T-helper 1 cell treated with Interleukin-12 subunit alpha and Interleukin-12 subunit beta and Interleukin-4 antibody, amounts not matched to agents 30 μg/mL and 1 μg/mL, for 36 hours (primary cell): ENCODE data around the gene LAMB3.

Source experiments
- H3K27ac Mint-ChIP-seq: one replicate; pipeline ENCODE4 v1.8.0; 2021; ENCODE audit warnings: mild to moderate bottlenecking, mixed read lengths
- H3K27me3 Mint-ChIP-seq: one replicate; pipeline ENCODE4 v1.8.0; 2021; ENCODE audit warnings: low read depth, mixed read lengths
- H3K36me3 Mint-ChIP-seq: one replicate; pipeline ENCODE4 v1.8.0; 2021; ENCODE audit warnings: low read depth, mixed read lengths
- H3K4me1 Mint-ChIP-seq: one replicate; pipeline ENCODE4 v1.8.0; 2021; ENCODE audit warnings: low read depth, mixed read lengths
- H3K4me3 Mint-ChIP-seq: one replicate; pipeline ENCODE4 v1.8.0; 2021; ENCODE audit warnings: mild to moderate bottlenecking, moderate library complexity, mixed read lengths
- H3K9me3 Mint-ChIP-seq: one replicate; pipeline ENCODE4 v1.8.0; 2021; ENCODE audit warnings: mixed read lengths

LAMB3 gene

DNA sequence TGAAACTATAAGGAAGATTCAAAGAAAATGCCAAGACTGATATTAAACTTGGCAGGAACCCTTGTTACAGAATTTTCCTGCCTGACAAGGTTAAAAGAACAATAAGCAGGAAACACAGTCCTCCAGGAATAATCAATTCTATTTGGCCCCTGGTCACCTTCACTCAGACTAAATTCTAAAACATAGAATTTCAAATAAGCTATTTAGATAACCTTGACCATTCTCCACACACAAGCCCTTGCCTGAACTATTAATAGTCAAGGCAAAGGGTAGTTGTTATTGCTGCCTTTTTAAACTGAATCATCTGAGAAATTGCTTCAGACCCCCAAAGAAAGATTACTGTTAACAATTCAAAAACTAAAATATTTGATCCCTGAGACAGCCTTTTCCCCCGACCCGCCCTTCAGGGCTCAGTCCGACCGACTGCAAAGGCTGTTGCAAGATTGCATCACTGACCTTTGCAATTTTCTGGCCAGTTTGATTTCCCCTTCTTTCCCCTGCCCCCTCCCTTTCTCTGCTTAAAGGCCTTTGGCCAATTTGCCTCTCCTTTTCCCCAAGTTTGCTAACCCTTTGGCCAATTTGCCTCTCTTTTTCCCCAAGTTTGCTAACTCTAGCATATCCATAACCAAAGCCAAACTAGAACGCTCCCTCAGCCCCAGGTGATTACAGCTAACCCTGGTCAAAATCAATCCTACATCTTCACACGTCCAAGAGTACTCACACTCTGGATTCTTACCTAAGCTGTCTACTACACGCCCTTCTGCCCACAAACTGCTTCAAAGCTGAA is 21.6 kb upstream of the LAMB3 start:
- peaks cover 4% of the 10 kb centered on the region for H3K9me3 Mint-ChIP-seq
- H3K27ac Mint-ChIP-seq = peak overlapping the region; percentile 90
- H3K36me3 Mint-ChIP-seq = peaks cover 27% of the 10 kb centered on the region
- peaks cover 64% of the 10 kb centered on the region for H3K4me1 Mint-ChIP-seq
- H3K27me3 Mint-ChIP-seq = peaks cover 3% of the 10 kb centered on the region
- peak overlapping the region; percentile 92 for H3K4me3 Mint-ChIP-seq

DNA sequence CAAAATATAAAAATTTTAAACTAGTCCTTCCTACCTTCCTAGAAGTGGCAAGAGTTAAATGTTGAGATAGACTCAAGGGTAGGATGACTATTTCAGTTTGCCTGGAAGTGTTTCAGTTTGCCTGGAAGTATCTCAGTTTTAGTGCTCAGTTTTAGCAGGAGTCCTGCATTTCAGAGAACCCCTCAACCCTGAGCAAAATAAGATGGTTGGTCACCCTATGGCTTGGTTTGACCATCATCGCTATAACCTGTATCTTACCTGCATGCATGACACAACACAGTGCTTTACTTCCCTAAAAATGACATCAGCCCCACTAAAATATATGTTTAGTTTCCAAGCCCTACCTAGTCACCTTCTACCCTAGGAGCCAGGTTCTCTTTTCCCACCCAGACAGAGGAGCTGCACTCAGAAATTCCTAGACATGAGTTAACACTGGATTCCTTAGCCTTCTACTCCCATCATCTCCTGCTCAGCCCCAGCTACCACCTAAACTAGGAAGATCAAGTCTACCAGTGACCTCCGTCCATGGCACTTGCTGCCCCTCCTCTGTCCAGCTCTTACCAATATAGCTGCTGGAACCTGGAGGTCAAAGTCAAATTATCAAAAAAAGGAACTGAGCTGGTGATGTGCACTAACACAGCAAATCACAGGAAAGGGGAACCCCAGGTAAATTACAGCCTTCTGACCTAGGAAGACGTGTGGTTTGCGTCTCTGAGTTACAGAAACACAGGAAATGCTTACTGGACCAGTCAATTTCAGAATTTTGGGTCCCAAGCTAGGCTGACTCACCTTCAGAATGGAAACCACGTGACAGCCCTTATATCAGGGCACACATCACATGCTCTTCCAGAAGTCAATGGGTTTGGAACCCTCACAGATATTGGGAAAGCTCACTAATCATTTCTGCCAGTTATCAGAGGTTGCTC is 20.7 kb upstream of the LAMB3 start:
- H3K27ac Mint-ChIP-seq = peak overlapping the region; percentile 90
- peaks cover 3% of the 10 kb centered on the region for H3K27me3 Mint-ChIP-seq
- peaks cover 4% of the 10 kb centered on the region for H3K9me3 Mint-ChIP-seq
- H3K36me3 Mint-ChIP-seq = peaks cover 24% of the 10 kb centered on the region
- peaks cover 58% of the 10 kb centered on the region for H3K4me1 Mint-ChIP-seq
- H3K4me3 Mint-ChIP-seq = peak overlapping the region; percentile 92

DNA sequence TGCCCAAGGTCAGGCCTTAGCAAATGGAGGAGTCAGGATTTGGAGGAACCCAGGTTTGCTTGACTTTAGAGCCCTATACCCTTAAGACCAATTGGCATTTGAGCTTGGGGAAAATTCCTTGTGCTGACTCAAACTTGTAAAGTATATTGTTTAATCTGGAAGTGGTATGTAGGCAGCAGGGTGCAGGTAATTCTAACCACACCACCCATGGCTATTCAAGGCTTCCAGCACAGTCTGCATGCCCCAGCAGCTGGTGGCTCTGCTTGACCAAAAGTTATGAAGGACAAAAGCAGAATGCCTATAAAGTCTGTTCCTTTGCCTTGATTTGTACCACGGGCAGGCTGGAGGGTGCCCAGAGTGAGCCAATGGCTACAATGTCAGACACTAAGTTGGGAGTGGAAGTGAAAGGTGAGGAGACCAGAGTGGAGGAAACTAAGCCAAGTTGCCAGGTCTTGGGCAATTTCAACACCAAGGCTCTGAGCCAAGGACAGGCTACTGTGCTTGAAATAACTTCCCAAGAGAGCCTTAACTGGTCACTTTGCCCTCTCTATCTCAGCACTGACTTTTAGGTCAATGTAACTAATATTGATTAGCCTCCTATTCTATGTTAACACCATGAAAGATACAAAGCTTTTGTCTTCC is 18.3 kb upstream of the LAMB3 start:
- peak overlapping the region; percentile 54 for H3K4me3 Mint-ChIP-seq
- peaks cover 4% of the 10 kb centered on the region for H3K9me3 Mint-ChIP-seq
- H3K36me3 Mint-ChIP-seq = peaks cover 5% of the 10 kb centered on the region
- peaks cover 41% of the 10 kb centered on the region for H3K4me1 Mint-ChIP-seq
- peak overlapping the region; percentile 78 for H3K27ac Mint-ChIP-seq
- no peaks in the 10 kb centered on the region for H3K27me3 Mint-ChIP-seq

DNA sequence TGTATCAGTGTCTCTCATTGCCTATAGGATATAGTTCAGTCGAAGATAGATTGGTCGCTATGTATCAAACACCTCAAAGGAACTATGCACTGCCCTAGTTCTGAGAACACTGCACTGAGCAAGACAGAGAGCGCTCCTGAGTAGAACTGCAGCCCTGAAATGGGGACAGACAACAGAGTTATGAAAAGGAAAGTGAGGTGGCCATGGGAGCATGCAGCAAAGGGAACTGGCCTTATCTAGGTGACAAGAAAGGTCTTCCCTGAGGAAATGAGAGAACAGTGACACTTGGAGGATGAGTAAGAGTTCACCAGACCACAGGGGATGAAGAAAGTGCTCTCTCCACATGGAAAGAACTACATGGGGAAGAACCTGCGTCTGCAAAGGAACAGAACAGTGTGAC is 15.5 kb upstream of the LAMB3 start:
- H3K27me3 Mint-ChIP-seq = no peaks in the 10 kb centered on the region
- H3K4me1 Mint-ChIP-seq = peaks cover 27% of the 10 kb centered on the region
- peaks cover 11% of the 10 kb centered on the region for H3K36me3 Mint-ChIP-seq
- peaks cover 4% of the 10 kb centered on the region for H3K9me3 Mint-ChIP-seq
- H3K4me3 Mint-ChIP-seq = no peak overlapping the region
- H3K27ac Mint-ChIP-seq = no peak overlapping the region

DNA sequence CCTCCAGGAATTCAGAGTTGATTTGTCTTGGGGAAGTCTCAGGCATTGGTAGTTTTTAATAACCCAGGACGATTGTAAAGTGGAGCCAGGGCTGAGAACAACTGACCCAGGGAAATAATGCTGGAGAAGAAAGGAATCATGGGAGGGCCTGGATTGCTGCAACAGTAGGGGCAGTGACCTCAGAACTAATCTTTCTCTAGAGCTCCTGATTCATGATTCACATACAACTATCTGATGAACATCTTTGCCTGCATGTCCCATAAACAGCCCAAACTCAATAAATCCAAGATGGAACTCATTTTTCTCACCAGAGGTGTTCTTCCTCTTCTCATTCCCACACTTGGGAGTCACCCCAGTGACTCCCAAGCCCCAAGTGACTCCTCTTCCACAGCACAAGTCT is 14.9 kb upstream of the LAMB3 start:
- H3K9me3 Mint-ChIP-seq = peaks cover 4% of the 10 kb centered on the region
- H3K4me1 Mint-ChIP-seq = peaks cover 23% of the 10 kb centered on the region
- no peaks in the 10 kb centered on the region for H3K27me3 Mint-ChIP-seq
- H3K4me3 Mint-ChIP-seq = no peak overlapping the region
- no peak overlapping the region for H3K27ac Mint-ChIP-seq
- peaks cover 11% of the 10 kb centered on the region for H3K36me3 Mint-ChIP-seq

DNA sequence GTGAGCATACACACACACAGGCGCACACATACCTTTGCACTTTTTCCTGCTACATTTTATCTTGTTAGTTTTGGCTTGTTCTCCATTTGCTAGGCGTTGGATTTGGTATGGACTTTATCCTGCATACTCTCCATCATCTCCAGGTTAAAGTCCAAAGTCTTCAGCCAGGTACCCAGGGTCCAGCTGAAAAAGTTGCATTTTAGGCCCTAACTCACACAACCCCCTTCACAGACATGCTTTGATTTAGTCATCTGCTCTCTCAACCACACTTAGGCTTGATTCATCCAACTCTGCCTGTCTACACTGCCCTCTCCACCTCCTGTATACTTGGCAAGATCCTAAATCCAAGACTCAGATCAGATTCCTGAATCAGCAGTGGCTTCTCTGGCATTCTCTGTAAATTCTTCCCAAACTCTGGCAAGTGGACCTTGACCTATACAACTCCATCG is 10.7 kb upstream of the LAMB3 start:
- peaks cover 9% of the 10 kb centered on the region for H3K36me3 Mint-ChIP-seq
- H3K4me3 Mint-ChIP-seq = no peak overlapping the region
- H3K27me3 Mint-ChIP-seq = no peaks in the 10 kb centered on the region
- H3K27ac Mint-ChIP-seq = peak overlapping the region; percentile 6
- no peaks in the 10 kb centered on the region for H3K9me3 Mint-ChIP-seq
- peaks cover 20% of the 10 kb centered on the region for H3K4me1 Mint-ChIP-seq

DNA sequence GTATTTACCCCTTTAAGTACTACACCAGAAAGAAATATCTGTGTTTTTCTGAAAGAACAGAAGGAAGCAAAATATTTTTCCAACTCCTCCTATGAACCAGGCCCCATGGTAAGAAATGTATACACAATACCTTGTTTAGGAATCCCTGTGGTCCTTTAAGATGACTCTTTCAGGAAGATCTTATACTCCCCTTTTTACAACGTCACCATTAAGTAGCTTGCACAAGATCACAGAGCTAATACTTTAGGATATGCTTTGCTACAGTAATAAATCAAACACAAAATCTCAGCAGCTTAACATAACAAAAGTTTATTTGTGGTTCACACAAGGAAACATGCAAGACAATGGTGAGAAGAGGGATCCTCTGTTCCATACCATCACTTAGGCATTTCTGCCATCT is 8.8 kb upstream of the LAMB3 start:
- Mint-ChIP-seq H3K9me3 (no peaks in the 10 kb centered on the region), H3K4me3 (no peak overlapping the region), H3K27ac (no peak overlapping the region), H3K4me1 (peaks cover 25% of the 10 kb centered on the region), H3K27me3 (no peaks in the 10 kb centered on the region), H3K36me3 (peaks cover 9% of the 10 kb centered on the region)

DNA sequence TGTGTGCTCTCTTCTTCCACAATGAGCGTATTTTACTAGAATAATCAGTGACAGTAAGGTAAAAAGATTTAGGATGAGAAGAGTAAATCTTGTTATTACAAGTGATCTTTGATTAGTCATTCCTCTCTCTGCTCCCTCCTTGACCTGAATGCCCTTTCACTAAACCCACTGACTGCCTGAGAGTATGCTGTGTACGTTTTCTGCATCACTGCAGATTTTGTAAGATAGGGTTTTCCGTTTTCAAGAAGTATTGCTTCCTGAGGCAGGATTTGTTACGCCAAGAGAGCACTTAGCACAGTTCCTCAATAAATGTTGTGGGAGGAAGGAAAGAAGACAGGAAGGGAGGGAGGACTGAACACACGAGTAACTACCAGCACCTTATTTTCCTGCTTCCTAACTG is 7.7 kb upstream of the LAMB3 start:
- H3K27me3 Mint-ChIP-seq = no peaks in the 10 kb centered on the region
- peak overlapping the region; percentile 67 for H3K27ac Mint-ChIP-seq
- peaks cover 22% of the 10 kb centered on the region for H3K4me1 Mint-ChIP-seq
- peak overlapping the region; percentile 21 for H3K4me3 Mint-ChIP-seq
- no peaks in the 10 kb centered on the region for H3K9me3 Mint-ChIP-seq
- peaks cover 8% of the 10 kb centered on the region for H3K36me3 Mint-ChIP-seq

DNA sequence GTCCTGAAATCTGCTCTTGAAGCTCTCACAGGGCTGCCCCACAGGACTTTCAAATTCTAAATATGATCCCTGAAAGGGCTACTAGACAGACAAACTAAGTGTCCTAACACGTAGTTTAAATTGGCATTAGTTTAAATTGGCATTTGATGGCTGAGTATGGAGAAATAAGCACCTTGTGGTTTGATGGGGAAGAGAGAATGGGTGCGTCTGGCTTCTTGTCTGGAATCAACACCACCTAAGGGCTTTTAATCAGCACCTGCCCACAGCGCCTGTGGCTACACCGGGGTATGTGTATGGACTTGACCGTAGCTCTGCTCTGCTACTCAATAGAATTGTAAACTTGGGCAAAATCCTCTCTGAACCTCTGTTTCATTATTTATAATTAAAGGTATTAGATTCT is 5.7 kb upstream of the LAMB3 start:
- Mint-ChIP-seq H3K4me1 (peaks cover 36% of the 10 kb centered on the region), H3K27me3 (no peaks in the 10 kb centered on the region), H3K9me3 (no peaks in the 10 kb centered on the region), H3K36me3 (peaks cover 3% of the 10 kb centered on the region), H3K4me3 (no peak overlapping the region), H3K27ac (no peak overlapping the region)

DNA sequence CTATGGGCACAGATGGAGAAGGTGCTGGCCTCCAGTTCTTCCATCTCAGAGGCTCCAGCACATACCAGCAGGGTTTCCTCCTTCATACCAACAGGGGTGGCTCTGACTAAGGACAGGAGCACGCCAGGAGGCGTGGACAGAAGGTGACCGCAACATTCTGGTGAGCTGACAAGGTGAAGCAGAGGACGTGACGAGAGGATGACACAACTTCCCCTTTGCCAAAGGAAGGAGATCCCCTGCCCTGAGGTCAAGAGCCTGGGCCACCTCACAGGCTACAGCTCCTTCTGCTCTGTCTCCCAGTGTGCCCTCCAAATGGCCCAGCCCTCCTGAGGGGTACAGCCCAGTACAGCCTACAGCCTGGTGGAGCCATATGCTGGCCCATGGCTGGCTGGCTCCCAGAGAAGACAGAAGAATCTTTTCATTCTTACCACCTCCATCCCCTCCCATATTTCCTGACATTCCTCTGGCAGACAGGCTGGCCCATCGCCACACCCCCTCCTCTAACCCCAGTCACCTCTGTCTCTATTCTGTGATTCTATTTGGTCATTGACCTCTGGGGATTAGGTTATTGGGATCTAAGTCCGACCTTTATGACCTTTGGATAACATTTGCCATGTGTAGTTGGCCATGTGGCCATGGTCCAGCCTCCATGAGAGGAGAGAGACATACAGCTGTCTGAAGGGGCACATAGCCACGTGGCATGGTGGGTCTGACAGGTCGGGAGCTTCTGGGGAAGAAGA is 5.1 kb upstream of the LAMB3 start:
- Mint-ChIP-seq H3K9me3 (no peaks in the 10 kb centered on the region), H3K27me3 (no peaks in the 10 kb centered on the region), H3K36me3 (peaks cover 2% of the 10 kb centered on the region), H3K4me1 (peaks cover 40% of the 10 kb centered on the region), H3K27ac (peak overlapping the region; percentile 4), H3K4me3 (no peak overlapping the region)

DNA sequence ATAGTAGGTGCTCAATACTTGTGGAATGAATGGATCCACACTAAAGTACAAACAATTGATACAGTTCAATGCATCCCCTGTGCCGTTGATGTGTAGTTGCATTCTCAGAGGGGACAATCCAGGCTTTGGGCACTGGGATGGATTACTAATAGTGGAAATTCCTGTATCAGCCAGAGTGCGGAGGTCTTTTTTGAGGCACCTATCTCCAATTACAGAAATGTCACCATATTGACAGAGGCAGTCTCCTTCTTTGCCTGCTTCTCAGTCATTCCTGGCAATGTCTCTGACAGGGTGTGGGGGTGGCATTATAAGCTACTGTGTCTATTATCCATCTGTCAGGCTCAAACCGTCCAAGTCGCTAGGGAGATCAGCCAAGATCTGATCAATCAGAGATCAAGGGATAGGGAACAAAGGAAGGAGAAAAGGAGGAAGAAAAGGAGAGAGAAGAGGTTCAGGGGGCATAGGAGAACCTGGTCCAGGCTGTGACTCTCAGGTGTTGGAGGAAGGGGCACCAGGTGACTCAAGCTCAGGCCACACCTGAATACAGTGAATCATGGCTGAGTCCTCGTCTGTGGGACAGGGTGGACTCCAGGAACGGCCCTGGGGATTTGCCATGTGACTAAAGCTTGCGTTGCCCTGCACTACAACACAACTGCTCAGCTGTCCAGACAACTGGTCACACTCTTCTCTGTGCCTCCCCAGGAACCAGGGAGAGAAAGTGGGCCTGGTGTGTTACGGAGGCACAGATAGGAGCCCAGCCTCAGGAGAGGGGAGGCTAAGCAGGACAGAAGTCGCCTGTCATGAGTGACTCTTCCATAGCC is 3.4 kb upstream of the LAMB3 start:
- Mint-ChIP-seq H3K27me3 (no peaks in the 10 kb centered on the region), H3K36me3 (peaks cover 2% of the 10 kb centered on the region), H3K9me3 (no peaks in the 10 kb centered on the region), H3K4me1 (peaks cover 53% of the 10 kb centered on the region), H3K4me3 (no peak overlapping the region), H3K27ac (no peak overlapping the region)

DNA sequence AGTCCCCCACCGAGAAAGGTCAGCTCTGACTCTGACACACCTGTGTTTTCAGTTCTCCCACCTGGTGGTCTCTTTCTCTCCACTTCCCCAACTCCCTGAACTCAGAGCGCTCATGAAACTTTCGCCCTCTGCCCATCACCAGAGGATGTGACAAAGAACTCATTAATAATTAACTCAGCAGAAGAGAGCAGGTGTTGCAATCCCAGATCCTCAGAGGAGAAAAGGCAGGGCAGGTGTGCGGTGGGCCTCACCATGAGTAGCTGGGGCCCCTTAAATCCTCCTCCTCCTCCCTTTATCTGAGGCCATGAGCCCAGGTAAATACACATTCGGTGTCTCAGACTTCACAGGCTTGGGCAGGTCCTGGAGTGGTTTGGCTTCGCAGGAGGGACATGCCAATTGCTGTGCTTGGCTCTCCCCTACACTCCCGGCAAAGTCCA is 1.7 kb upstream of the LAMB3 start:
- Mint-ChIP-seq H3K4me3 (no peak overlapping the region), H3K4me1 (peaks cover 59% of the 10 kb centered on the region), H3K9me3 (no peaks in the 10 kb centered on the region), H3K36me3 (peaks cover 5% of the 10 kb centered on the region), H3K27ac (no peak overlapping the region), H3K27me3 (no peaks in the 10 kb centered on the region)

DNA sequence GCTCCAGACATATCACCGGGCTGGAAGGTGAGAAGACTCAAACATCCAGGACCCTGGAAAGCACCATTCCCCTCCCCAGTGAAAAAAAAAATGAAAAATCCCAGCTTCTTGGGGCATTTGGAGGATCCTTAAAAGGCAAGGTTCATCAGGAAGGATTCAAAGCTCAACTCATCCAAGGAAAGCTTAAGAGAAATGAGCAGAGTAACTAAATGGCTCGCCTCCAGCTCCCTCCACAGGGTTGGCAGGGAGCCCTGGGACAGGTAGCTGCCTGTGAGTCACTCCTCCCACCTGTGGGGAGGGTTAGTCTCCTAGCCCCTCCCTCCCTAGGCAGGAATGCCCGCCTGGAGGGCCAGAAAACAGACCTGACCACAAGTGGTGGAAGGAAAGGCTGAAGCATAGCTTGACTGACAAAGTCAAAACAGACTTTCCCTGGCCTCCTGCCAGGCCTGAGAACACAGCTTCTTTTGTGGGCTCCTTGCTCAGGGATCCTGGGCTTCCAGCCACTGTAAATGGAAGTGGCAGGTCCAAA is 712 bp upstream of the LAMB3 start:
- Mint-ChIP-seq H3K9me3 (no peaks in the 10 kb centered on the region), H3K4me1 (peaks cover 64% of the 10 kb centered on the region), H3K36me3 (peaks cover 5% of the 10 kb centered on the region), H3K4me3 (no peak overlapping the region), H3K27ac (peak overlapping the region; percentile 68), H3K27me3 (no peaks in the 10 kb centered on the region)
